HepG2 (cell line): ENCODE results near the gene EARS2. TPM values are rescaled to one million over a fixed set of nuclear protein-coding genes. Genes with fewer than 3 reads are reported as not detected.

Source experiments
- ARID2 ChIP-seq: sonication (generic); formaldehyde crosslinking; IDR thresholded peaks from 2 replicates; pipeline ENCODE4 v1.8.1; 2022; ENCODE audit warnings: mild to moderate bottlenecking, missing genetic modification reagents, borderline replicate concordance
- ASH2L ChIP-seq: fragments of 300-600, 200-600 bp; sonication (generic); IDR thresholded peaks from 2 replicates; pipeline ENCODE4 v1.7.0; 2017; ENCODE audit warnings: low read depth, mild to moderate bottlenecking, moderate library complexity, mixed read lengths, low read length; ENCODE audit not compliant: insufficient read length
- ATF7 ChIP-seq, 2 experiments: fragments of 450-650 bp in 1 of 2; sonication (generic) in 1 of 2; formaldehyde crosslinking in 1 of 2; IDR thresholded peaks; 2 replicates each; pipeline versions ENCODE4 v1.4.0 to v1.6.1; 2016 to 2020; ENCODE audit warnings: antibody characterized with exemption in 1 of 2, mild to moderate bottlenecking in 1 of 2, missing genetic modification reagents in 1 of 2
- CHD4 ChIP-seq: fragments of 200-600 bp; sonication (generic); IDR thresholded peaks from 2 replicates; pipeline ENCODE4 v1.7.0; 2017; ENCODE audit warnings: mild to moderate bottlenecking, low read length, borderline replicate concordance
- KLF16 ChIP-seq, 2 experiments: sonication (generic) in 1 of 2; formaldehyde crosslinking in 1 of 2; IDR thresholded peaks; 2 replicates each; pipeline versions ENCODE4 v1.6.1 to v1.8.0; 2016 to 2023; ENCODE audit warnings: missing genetic modification reagents in 2 of 2, missing compliant biosample characterization in 1 of 2
- MAFF ChIP-seq: IDR thresholded peaks from 2 replicates; pipeline ENCODE4 v1.6.1; 2011; ENCODE audit warnings: low read depth, low read length, improper control_type of control experiment
- MZF1 ChIP-seq: sonication (generic); formaldehyde crosslinking; IDR thresholded peaks from 2 replicates; pipeline ENCODE4 v1.8.1; 2023; ENCODE audit warnings: mild to moderate bottlenecking, missing genetic modification reagents, borderline replicate concordance
- NFKB2 ChIP-seq: sonication (generic); formaldehyde crosslinking; IDR thresholded peaks from 2 replicates; pipeline ENCODE4 v1.4.0; 2020; ENCODE audit warnings: missing genetic modification reagents, borderline replicate concordance
- PHB2 ChIP-seq: fragments of 450-650 bp; IDR thresholded peaks from 2 replicates; pipeline ENCODE4 v1.6.1; 2018; ENCODE audit not compliant: partially characterized antibody
- PITX1 ChIP-seq: sonication (generic); formaldehyde crosslinking; IDR thresholded peaks from 2 replicates; pipeline ENCODE4 v1.5.1; 2020; ENCODE audit warnings: mild to moderate bottlenecking, missing genetic modification reagents
- REXO4 ChIP-seq: sonication (generic); formaldehyde crosslinking; IDR thresholded peaks from 2 replicates; pipeline ENCODE4 v1.8.0; 2022; ENCODE audit warnings: missing genetic modification reagents, mild to moderate bottlenecking, borderline replicate concordance
- RXRB ChIP-seq: IDR thresholded peaks from 2 replicates; pipeline ENCODE4 v1.6.1; 2016; ENCODE audit warnings: borderline replicate concordance, missing genetic modification reagents, missing compliant biosample characterization
- ZFYVE20 ChIP-seq: sonication (generic); formaldehyde crosslinking; IDR thresholded peaks from 2 replicates; pipeline ENCODE4 v1.8.0; 2023; ENCODE audit warnings: low read depth, mild to moderate bottlenecking, moderate library complexity, missing genetic modification reagents, borderline replicate concordance
- ZNF383 ChIP-seq: sonication (generic); formaldehyde crosslinking; IDR thresholded peaks from 2 replicates; pipeline ENCODE4 v1.4.0; 2020; ENCODE audit warnings: missing genetic modification reagents, mild to moderate bottlenecking, borderline replicate concordance
- ZNF749 ChIP-seq: sonication (generic); formaldehyde crosslinking; IDR thresholded peaks from 2 replicates; pipeline ENCODE4 v1.8.0; 2022; ENCODE audit warnings: mild to moderate bottlenecking, missing genetic modification reagents, moderate library complexity, borderline replicate concordance
- polyA plus RNA-seq, 8 experiments: library from polyadenylated mRNA; depleted of rRNA in 3 of 8; stranded (reverse) in 7 of 8; unstranded in 1 of 8; fragments of >200 nt; fragmentation: Illumina TruSeq in 4 of 8; extraction: Trizol in 4 of 8; gene quantifications; 2 replicates each; pipeline versions ENCODE4 v1.2.1 to v1.2.3, GENCODE V29; 2011 to 2016; ENCODE audit warnings: low read depth in 4 of 8, missing spikeins in 1 of 8, mixed read lengths in 1 of 8; ENCODE audit not compliant: insufficient read depth in 1 of 8
- total RNA-seq, 5 experiments: library from RNA; depleted of rRNA; stranded (reverse); fragments of >200 nt; fragmentation: Illumina TruSeq; extraction: Trizol; gene quantifications; 2 replicates each; pipeline ENCODE4 v1.2.3, GENCODE V29; 2016; ENCODE audit warnings: low read depth in 1 of 5
- TF ChIP-seq, protein P1 (sequence below): sonication (generic); formaldehyde crosslinking; conservative IDR thresholded peaks from 2 replicates; pipeline ENCODE4 v1.8.0; 2022; ENCODE audit warnings: low read depth, missing genetic modification reagents
- TF ChIP-seq, protein P2 (sequence below): sonication (generic); formaldehyde crosslinking; IDR thresholded peaks from 2 replicates; pipeline ENCODE4 v1.9.0; 2021; ENCODE audit warnings: missing genetic modification reagents, mild to moderate bottlenecking, borderline replicate concordance
- TF ChIP-seq, protein P3 (sequence below): sonication (generic); formaldehyde crosslinking; IDR thresholded peaks from 2 replicates; pipeline ENCODE4 v1.4.0; 2020; ENCODE audit warnings: missing genetic modification reagents
- TF ChIP-seq, protein P4 (sequence below): sonication (generic); formaldehyde crosslinking; IDR thresholded peaks from 2 replicates; pipeline ENCODE4 v1.5.1; 2020; ENCODE audit warnings: missing genetic modification reagents, mild to moderate bottlenecking, borderline replicate concordance

EARS2 gene
- total and polyA plus RNA-seq, 2 of the 13 experiments (the other 11 are each of a cell fraction or from before 2014, with no cell fraction given): 49.4 to 80.4 TPM

DNA sequence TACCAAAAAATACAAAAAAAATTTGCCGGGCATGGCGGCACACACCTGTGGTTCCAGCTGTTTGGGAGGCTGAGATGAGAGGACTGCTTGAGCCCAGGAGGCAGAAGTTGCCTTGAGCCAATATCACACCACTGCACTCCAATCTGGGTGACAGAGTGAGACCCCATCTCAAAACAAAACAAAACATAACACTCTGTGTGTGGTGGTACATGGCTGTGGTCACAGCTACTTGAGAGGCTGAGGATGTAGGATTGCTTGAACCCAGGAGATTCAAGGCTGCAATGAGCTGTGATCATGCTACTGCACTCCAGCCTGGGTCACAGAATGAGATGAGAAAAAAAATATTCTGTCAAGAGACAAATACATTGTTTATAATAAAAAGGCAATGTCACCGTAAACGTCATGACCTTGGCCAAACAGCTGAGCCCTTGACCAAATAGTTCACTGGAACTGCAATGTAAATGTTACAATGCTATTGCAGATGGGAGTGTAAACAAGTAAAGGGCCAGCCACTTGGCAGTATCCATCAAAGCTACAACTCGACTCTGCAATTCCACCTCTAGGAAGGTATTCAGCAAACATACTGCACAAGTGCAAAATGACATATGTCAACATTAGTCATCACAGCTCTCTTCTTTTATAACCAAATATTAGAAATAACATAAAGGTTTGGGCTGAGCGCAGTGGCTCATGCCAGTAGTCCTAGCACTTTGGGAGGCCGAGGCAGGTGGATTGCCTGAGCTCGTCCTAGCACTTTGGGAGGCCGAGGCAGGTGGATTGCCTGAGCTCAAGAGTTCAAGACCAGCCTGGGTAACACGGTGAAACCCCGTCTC is 16.9 kb downstream of the EARS2 start (continued):
- TF ChIP-seq, protein P1, sequence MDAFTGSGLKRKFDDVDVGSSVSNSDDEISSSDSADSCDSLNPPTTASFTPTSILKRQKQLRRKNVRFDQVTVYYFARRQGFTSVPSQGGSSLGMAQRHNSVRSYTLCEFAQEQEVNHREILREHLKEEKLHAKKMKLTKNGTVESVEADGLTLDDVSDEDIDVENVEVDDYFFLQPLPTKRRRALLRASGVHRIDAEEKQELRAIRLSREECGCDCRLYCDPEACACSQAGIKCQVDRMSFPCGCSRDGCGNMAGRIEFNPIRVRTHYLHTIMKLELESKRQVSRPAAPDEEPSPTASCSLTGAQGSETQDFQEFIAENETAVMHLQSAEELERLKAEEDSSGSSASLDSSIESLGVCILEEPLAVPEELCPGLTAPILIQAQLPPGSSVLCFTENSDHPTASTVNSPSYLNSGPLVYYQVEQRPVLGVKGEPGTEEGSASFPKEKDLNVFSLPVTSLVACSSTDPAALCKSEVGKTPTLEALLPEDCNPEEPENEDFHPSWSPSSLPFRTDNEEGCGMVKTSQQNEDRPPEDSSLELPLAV (CRISPR knock-in tag): no peak
- no peak for TF ChIP-seq MZF1 (CRISPR knock-in tag)
- TF ChIP-seq ZNF383 (CRISPR knock-in tag): peak; percentile 47; the same call in 1 of the 2 replicates
- no peak for TF ChIP-seq REXO4 (CRISPR knock-in tag)
- TF ChIP-seq, protein P2, sequence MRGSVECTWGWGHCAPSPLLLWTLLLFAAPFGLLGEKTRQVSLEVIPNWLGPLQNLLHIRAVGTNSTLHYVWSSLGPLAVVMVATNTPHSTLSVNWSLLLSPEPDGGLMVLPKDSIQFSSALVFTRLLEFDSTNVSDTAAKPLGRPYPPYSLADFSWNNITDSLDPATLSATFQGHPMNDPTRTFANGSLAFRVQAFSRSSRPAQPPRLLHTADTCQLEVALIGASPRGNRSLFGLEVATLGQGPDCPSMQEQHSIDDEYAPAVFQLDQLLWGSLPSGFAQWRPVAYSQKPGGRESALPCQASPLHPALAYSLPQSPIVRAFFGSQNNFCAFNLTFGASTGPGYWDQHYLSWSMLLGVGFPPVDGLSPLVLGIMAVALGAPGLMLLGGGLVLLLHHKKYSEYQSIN (CRISPR knock-in tag): no peak
- TF ChIP-seq ATF7 (IDR thresholded peaks at IDR 0.05): peak; percentile 73
- TF ChIP-seq ATF7 (CRISPR knock-in tag; IDR thresholded peaks at IDR 0.05): peak; percentile 86; the same call in 1 of the 2 replicates
- TF ChIP-seq PITX1 (CRISPR knock-in tag): no peak
- TF ChIP-seq, protein P3, sequence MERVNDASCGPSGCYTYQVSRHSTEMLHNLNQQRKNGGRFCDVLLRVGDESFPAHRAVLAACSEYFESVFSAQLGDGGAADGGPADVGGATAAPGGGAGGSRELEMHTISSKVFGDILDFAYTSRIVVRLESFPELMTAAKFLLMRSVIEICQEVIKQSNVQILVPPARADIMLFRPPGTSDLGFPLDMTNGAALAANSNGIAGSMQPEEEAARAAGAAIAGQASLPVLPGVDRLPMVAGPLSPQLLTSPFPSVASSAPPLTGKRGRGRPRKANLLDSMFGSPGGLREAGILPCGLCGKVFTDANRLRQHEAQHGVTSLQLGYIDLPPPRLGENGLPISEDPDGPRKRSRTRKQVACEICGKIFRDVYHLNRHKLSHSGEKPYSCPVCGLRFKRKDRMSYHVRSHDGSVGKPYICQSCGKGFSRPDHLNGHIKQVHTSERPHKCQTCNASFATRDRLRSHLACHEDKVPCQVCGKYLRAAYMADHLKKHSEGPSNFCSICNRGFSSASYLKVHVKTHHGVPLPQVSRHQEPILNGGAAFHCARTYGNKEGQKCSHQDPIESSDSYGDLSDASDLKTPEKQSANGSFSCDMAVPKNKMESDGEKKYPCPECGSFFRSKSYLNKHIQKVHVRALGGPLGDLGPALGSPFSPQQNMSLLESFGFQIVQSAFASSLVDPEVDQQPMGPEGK: peak; percentile 39
- no peak for TF ChIP-seq PHB2
- TF ChIP-seq, protein P4, sequence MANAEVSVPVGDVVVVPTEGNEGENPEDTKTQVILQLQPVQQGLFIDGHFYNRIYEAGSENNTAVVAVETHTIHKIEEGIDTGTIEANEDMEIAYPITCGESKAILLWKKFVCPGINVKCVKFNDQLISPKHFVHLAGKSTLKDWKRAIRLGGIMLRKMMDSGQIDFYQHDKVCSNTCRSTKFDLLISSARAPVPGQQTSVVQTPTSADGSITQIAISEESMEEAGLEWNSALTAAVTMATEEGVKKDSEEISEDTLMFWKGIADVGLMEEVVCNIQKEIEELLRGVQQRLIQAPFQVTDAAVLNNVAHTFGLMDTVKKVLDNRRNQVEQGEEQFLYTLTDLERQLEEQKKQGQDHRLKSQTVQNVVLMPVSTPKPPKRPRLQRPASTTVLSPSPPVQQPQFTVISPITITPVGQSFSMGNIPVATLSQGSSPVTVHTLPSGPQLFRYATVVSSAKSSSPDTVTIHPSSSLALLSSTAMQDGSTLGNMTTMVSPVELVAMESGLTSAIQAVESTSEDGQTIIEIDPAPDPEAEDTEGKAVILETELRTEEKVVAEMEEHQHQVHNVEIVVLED (CRISPR knock-in tag): peak; percentile 72
- TF ChIP-seq ASH2L: peak; percentile 80
- peak; percentile 85 for TF ChIP-seq MAFF
- peak in 1 of 2 experiments; percentile 99; a peak in 2 of 4 replicates for TF ChIP-seq KLF16 (CRISPR knock-in tag; IDR thresholded peaks at IDR 0.05)
- TF ChIP-seq CHD4: peak; percentile 81; the same call in 1 of the 2 replicates
- no peak for TF ChIP-seq ARID2 (CRISPR knock-in tag)
- TF ChIP-seq RXRB (CRISPR knock-in tag): peak; percentile 98
- TF ChIP-seq NFKB2 (CRISPR knock-in tag): 0 out of 2 replicates have a peak, but pooled peaks have one; percentile 36
- TF ChIP-seq ZFYVE20: no peak
- TF ChIP-seq ZNF749 (CRISPR knock-in tag): peak; percentile 47; the same call in 1 of the 2 replicates
